Measurements from ENCODE around the gene MRPL17.

The MRPL17 gene

DNA sequence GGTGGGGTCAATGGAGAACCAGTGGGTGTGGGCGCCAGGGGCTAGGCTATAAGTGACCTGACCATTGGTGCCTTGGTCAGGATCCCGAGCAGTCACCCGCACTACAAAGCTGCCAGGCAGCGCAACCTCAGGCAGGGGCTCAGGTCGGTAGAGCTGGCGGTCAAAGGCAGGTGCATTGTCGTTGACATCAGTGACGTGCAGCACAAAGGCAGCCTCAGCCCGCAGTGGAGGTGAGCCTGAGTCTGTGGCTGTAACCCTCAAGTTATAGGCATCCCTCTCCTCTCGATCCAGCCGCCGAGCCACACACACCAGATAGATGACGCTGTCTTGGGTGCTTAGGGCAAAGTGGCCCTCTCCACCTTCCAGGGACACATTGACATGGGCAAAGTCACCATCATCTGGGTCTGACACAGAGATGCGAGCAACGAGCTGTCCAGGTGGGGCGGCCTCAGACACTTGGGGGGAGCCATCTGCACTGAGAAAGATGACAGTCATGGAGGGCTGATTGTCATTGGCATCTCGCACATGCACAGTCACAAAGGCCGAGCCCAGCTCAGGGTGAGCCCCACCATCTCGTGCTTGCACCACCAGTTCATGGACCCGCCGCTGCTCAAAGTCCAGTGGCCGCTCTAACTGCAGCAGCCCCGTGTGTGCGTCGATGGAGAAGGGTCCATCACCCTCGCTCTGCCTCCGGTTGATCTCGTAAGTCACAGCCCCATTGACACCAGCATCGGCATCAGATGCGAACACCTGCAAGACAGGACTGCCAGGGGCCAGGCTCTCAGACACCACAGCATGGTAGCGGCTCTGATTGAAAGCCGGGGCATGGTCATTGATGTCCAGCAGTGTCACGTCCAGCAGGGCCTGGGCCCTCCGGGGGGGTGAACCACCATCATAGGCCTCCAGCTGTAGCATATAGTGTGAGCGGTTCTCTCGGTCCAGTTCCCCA is 42.8 kb downstream of the MRPL17 start:
- H3K4me3 ChIP-seq = no peak overlapping the region
- TF ChIP-seq, protein P1, sequence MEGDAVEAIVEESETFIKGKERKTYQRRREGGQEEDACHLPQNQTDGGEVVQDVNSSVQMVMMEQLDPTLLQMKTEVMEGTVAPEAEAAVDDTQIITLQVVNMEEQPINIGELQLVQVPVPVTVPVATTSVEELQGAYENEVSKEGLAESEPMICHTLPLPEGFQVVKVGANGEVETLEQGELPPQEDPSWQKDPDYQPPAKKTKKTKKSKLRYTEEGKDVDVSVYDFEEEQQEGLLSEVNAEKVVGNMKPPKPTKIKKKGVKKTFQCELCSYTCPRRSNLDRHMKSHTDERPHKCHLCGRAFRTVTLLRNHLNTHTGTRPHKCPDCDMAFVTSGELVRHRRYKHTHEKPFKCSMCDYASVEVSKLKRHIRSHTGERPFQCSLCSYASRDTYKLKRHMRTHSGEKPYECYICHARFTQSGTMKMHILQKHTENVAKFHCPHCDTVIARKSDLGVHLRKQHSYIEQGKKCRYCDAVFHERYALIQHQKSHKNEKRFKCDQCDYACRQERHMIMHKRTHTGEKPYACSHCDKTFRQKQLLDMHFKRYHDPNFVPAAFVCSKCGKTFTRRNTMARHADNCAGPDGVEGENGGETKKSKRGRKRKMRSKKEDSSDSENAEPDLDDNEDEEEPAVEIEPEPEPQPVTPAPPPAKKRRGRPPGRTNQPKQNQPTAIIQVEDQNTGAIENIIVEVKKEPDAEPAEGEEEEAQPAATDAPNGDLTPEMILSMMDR (IDR thresholded peaks at IDR 0.05) = no peak
- DNase-seq (ENCODE audit: low spot score) = peak; percentile 57
- H3K27ac ChIP-seq = no peak overlapping the region

DNA sequence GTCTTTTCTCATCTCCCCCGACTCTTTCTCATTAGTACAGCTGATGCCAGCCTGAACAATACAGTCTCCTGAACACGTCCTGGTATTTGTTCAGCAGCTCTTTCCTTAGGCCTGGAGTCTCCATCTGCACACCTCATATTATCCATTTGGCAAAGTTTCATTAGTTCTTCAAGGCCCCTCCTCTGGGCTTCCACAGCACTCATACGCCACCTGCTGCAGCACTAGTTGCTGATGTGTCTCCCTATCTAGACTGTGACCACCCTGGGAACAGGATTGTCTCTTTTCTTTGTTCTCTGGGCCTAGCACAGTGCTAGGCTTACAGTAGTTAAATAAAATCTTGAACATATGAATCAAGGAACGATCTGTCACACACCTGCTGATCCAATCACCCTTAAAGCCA is 44.7 kb downstream of the MRPL17 start:
- H3K27ac ChIP-seq = no peak overlapping the region
- TF ChIP-seq, protein P1 (IDR thresholded peaks at IDR 0.05) = no peak

DNA sequence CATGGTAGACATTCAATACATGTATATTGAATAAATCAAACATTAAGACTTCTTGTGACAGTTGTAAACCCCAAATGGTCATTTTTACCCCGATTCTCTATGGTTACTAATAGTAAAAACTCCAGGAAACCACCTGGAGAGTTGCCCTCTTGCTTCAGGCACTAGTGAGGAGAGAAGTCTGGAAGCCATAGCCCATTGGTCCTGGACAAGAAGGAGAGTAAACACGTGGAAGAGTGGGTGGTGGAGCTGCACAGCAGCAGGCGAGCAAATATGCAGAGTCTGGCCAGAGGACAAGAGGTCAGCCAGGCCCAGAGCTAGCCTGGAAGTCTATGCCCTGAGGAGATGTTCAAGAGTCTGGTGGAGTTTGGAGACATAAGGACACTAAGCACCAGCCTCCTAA is 45.3 kb downstream of the MRPL17 start:
- TF ChIP-seq, protein P1 (IDR thresholded peaks at IDR 0.05) = no peak
- Histone ChIP-seq H3K27ac (peak overlapping the region in 1 of 2 donors; percentile 12), H3K4me3 (no peak overlapping the region)
- peak; percentile 72 for DNase-seq (ENCODE audit: low spot score)

More for the DNA sequence above, 44.7 kb downstream of the MRPL17 start:
- DNase-seq (ENCODE audit: low spot score) = no peak
- no peak overlapping the region for H3K4me3 ChIP-seq

DNA sequence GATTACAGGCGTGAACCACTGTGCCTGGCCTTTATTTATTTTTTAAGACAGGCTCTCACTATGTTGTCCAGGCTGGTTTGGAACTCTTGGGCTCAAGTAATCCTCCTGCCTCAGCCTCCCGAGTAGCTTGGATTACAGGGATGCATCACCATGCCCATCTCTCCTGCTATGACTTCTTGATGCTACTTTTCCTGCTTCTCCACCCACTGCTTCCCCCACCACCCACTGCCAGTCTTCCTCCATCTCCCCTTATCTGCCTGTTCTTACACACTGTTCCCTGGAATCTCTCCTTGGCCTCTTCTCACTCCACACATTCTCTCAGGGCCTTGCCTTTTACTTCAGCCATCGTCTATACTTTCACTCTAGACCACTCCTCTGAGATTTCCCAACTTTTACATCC is 46.7 kb downstream of the MRPL17 start:
- TF ChIP-seq, protein P1 (IDR thresholded peaks at IDR 0.05) = no peak

DNA sequence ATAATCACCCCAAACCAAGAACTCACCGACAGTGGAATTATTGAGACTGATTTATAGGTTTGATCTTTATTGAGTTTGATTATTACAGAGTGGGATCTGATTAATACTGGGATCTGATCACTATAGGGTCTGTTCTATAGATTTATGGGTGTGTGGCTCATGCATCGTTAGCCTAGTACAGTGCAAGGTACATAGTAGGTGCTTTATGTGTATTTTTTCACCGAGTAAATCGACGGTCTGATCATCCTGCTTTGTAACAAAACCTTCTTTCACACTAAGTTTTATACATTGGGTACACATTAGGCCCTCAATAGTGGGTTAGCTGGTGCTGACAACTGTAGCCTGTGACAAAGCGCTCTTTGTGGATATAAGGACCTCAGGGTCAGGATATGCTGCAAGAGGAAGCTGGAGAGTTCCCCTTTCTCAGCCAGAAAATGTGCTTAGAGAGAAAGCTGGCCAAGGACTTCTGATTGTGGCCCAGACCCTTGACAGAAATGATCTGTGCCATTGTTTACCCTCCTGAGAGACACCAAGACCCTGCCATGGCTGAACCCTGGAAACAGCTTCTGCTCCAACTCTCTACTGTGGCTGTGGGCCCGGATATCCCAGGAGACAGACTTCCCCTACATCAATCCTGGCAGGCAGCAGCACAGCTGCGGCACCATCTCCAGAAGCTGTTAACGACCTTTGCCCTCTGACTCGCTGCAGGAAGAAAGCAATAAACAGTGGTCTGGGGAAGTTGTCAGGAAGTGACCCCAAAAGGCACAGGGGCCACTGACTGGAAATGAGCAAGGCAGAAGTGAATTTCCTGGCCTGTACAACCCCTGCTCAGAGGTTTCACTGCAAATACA is 47.8 kb downstream of the MRPL17 start:
- DNase-seq (ENCODE audit: low spot score) = no peak
- Histone ChIP-seq H3K27ac (peak overlapping the region; percentile 12 to 62), H3K4me3 (no peak overlapping the region)
- TF ChIP-seq, protein P1 (IDR thresholded peaks at IDR 0.05) = no peak

More for the DNA sequence above, 46.7 kb downstream of the MRPL17 start:
- H3K4me3 ChIP-seq = no peak overlapping the region
- no peak for DNase-seq (ENCODE audit: low spot score)
- H3K27ac ChIP-seq = no peak overlapping the region

DNA sequence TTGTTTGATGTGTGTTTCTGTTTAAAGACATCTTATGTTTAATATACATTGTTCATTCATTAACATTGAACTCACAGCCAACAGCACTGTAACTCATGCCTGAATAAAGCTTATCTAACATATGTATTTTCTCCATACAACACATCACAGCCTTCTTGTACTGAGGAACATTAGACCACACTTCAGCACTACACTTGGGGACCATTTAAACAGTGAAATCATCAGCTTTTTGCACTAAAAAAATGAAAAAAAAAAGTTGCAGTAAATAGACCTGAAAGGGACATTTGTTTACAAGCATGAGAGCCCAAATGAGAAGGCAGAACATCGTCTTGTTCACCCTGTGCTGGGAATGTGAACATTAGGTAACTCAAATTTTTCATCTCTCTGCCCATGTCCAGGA is 48.6 kb downstream of the MRPL17 start:
- TF ChIP-seq, protein P1 (IDR thresholded peaks at IDR 0.05) = no peak
- no peak for DNase-seq (ENCODE audit: low spot score)
- peak overlapping the region in 1 of 2 donors; percentile 62 for H3K27ac ChIP-seq
- no peak overlapping the region for H3K4me3 ChIP-seq
